SU-DHL-6 (cell line): Measurements from ENCODE around the gene RIMBP2.

Source experiments
- CTCF ChIP-seq: fragments of 200-600 bp; sonication (generic); IDR thresholded peaks from one replicate; pipeline ENCODE4 v1.5.1; 2017; ENCODE audit warnings: antibody characterized with exemption, mild to moderate bottlenecking, low read length, moderate library complexity; ENCODE audit not compliant: insufficient read depth, poor library complexity, severe bottlenecking
- EZH2phosphoT487 ChIP-seq: fragments of 200-600 bp; sonication (generic), shearing (Covaris generic); conservative IDR thresholded peaks from 2 replicates; pipeline ENCODE4 v1.6.1; 2018; ENCODE audit warnings: mild to moderate bottlenecking, antibody characterized with exemption, low read length, moderate library complexity, mixed read lengths

GRCh38 chr12:130375296-130376287 lies 340.5 kb downstream of the RIMBP2 start:
- TF ChIP-seq CTCF, result no peak
- no peak for TF ChIP-seq EZH2phosphoT487
